ENCODE results near the gene TBXAS1. TPM values are rescaled to one million over a fixed set of nuclear protein-coding genes. Genes with fewer than 3 reads are reported as not detected.
A peak's percentile ranks its signal among the peaks of the same experiment; 100 is the strongest.

TBXAS1 gene
- total and polyA plus RNA-seq, 2 donors (not counting 3 experiments of a cell fraction or from before 2014, with no cell fraction given) = 2.1 to 4.3 TPM

DNA sequence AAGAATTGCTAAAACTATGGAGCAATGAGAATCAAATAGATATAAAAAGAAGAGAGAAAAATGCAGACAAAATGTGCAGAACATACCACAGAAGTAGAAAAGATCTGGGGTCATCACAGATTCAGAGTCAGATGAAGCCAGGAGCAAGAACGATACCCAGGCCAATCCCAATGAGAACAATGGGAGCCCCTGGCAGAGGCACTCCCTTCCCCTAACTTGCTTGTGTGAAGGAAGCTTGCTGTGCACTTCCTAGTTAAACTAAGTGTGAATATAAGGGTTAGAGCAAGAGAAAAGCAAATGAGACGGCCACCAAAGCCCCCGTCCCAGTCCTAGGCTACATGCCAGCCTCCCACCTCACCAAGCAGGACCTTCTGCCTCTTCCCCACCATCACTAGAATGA lies 221.0 kb downstream of the TBXAS1 start:
- H3K9me3 ChIP-seq (replicated peaks; ENCODE audit: control insufficient read depth, insufficient read depth, low read length) = no peaks in the 10 kb centered on the region
- no peaks in the 10 kb centered on the region for H3K27me3 ChIP-seq (ENCODE audit: control insufficient read depth in 2 of 2, insufficient read depth in 2 of 2, low read length in 2 of 2)
- H3K9me1 ChIP-seq (replicated peaks; ENCODE audit: control insufficient read depth, extremely low read depth, insufficient read depth, low read length) = no peaks in the 10 kb centered on the region
- H3K9ac ChIP-seq (replicated peaks; ENCODE audit: extremely low read depth, insufficient read depth, low read length) = peak overlapping the region; percentile 56
- H3K4me1 ChIP-seq (ENCODE audit: control insufficient read depth, extremely low read depth, insufficient read depth, low read length) = peaks cover 24% of the 10 kb centered on the region
- DNase-seq (ENCODE audit: low read depth, low spot score) (no peak), FAIRE-seq (no peak)
- POLR2A ChIA-PET = interaction anchor here (1.3 kb wide), 1 partner anchor 10 kb away, joined by 5 read pairs; no protein-coding TSS in a partner anchor
- H4K20me1 ChIP-seq (replicated peaks; ENCODE audit: control insufficient read depth, extremely low read depth, insufficient read depth, low read length) = no peaks in the 10 kb centered on the region
- intact Hi-C loops (cut with micrococcal nuclease) = no loop called here
- CTCF ChIA-PET = interaction anchor here (2.5 kb wide), 1 partner anchor 9 kb away, joined by 6 read pairs; no protein-coding TSS in a partner anchor
- peak overlapping the region; percentile 69 for H2AFZ ChIP-seq (ENCODE audit: low read depth, low read length)
- peak overlapping the region; percentile 60 for H3K4me2 ChIP-seq (ENCODE audit: insufficient read depth, low read length)
- H3K4me3 ChIP-seq (replicated peaks in 1 of 3; ENCODE audit: insufficient read depth in 1 of 3, low read depth in 1 of 3, low read length in 3 of 3) = peak overlapping the region in 1 of 3 experiments; percentile 1
- dilution Hi-C loops (cut with MboI; ENCODE audit: extremely low pct_ligation_motif_present, low sequenced_read_pairs) = no loop called here
- H3K79me2 ChIP-seq (ENCODE audit: control insufficient read depth, insufficient read depth, low read length) = no peaks in the 10 kb centered on the region
- peak overlapping the region; percentile 72 for H3K27ac ChIP-seq (ENCODE audit: insufficient read depth, low read depth, low read length)
- TF ChIP-seq FOS (IDR thresholded peaks at IDR 0.05; ENCODE audit: borderline replicate concordance, insufficient read depth, low read length) (no peak), EZH2 (IDR thresholded peaks at IDR 0.05; ENCODE audit: borderline replicate concordance, low read depth, low read length, severe bottlenecking) (no peak), POLR2AphosphoS5 (IDR thresholded peaks at IDR 0.05; ENCODE audit: insufficient read depth, low read depth, low read length) (no peak), JUN (IDR thresholded peaks at IDR 0.05; ENCODE audit: borderline replicate concordance, insufficient read depth, insufficient read length, low read depth) (no peak), POLR2A (IDR thresholded peaks at IDR 0.05; ENCODE audit: low read depth, low read length) (no peak), GATA2 (IDR thresholded peaks at IDR 0.05; ENCODE audit: insufficient read depth, insufficient read length, low read depth, low read length) (no peak), MYC (IDR thresholded peaks at IDR 0.05; ENCODE audit: low read depth, low read length) (no peak)
- TF ChIP-seq, protein P1, sequence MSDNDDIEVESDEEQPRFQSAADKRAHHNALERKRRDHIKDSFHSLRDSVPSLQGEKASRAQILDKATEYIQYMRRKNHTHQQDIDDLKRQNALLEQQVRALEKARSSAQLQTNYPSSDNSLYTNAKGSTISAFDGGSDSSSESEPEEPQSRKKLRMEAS (IDR thresholded peaks at IDR 0.05; ENCODE audit: insufficient read depth, insufficient read length) = no peak
- TF ChIP-seq, protein P2, sequence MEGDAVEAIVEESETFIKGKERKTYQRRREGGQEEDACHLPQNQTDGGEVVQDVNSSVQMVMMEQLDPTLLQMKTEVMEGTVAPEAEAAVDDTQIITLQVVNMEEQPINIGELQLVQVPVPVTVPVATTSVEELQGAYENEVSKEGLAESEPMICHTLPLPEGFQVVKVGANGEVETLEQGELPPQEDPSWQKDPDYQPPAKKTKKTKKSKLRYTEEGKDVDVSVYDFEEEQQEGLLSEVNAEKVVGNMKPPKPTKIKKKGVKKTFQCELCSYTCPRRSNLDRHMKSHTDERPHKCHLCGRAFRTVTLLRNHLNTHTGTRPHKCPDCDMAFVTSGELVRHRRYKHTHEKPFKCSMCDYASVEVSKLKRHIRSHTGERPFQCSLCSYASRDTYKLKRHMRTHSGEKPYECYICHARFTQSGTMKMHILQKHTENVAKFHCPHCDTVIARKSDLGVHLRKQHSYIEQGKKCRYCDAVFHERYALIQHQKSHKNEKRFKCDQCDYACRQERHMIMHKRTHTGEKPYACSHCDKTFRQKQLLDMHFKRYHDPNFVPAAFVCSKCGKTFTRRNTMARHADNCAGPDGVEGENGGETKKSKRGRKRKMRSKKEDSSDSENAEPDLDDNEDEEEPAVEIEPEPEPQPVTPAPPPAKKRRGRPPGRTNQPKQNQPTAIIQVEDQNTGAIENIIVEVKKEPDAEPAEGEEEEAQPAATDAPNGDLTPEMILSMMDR (IDR thresholded peaks at IDR 0.05; ENCODE audit: extremely low read depth in 1 of 2, insufficient read depth in 1 of 2, low read depth in 1 of 2, low read length in 2 of 2) = no peak
- BruUV-seq (replicated peaks) = no TSS peak
- peaks cover 8 to 12% of the 10 kb centered on the region in 2 experiments for H3K36me3 ChIP-seq (ENCODE audit: control insufficient read depth in 2 of 2, extremely low read depth in 1 of 2, insufficient read depth in 2 of 2, low read length in 2 of 2)
